Fibroblast of villous mesenchyme (primary cell): ENCODE measurements around the gene CAMLG. TPM values are rescaled to one million over a fixed set of nuclear protein-coding genes. Genes with fewer than 3 reads are reported as not detected.
A peak's percentile ranks its signal among the peaks of the same experiment; 100 is the strongest.
"Not testable (repeated sequence)": the region's sequence is repeated elsewhere in the genome, so short reads cannot be mapped to it uniquely, and the experiment has no call there.

ENCODE experiments used
- DNase-seq: peaks from one replicate; pipeline ENCODE4 v3.0.0-alpha.2; 2010; ENCODE audit warnings: low read depth
- H3K4me3 ChIP-seq: 2 replicates; pipeline ENCODE4 v1.5.1; 2011; ENCODE audit warnings: low read depth, mild to moderate bottlenecking, low read length
- CTCF ChIP-seq: IDR thresholded peaks from 2 replicates; pipeline ENCODE4 v1.5.1; 2012; ENCODE audit warnings: low read depth, mild to moderate bottlenecking, low read length; ENCODE audit not compliant: insufficient read depth
- total RNA-seq: library from RNA; depleted of rRNA; stranded (reverse); fragments of >200 nt; gene quantifications from 2 replicates; pipeline ENCODE4 v1.2.3, GENCODE V29; 2012

The CAMLG gene
- 21.9 and 33.2 TPM in 2 replicates for total RNA-seq

- DNase-seq: peak; percentile 99
- H3K4me3 ChIP-seq: peak within 1 kb of the TSS; percentile 85
- TF ChIP-seq CTCF: peak; percentile 54
Measured at GRCh38 chr5:134738133-134738962, at the start of gene CAMLG. Gene CAMLG, plus strand, starts transcription at chr5:134738548. Its CDS starts 73 bp downstream, at chr5:134738621.

- DNase-seq, H3K4me3 ChIP-seq: not testable (repeated sequence)
Measured at GRCh38 chr5:134690144-134690543, 48.2 kb upstream of the CAMLG start.

- no peak for TF ChIP-seq CTCF
- H3K4me3 ChIP-seq: no peak overlapping the region
- DNase-seq: no peak
Measured at GRCh38 chr5:134692722-134693121, 45.6 kb upstream of the CAMLG start.

- no peak for TF ChIP-seq CTCF
- DNase-seq: peak; percentile 29
Measured at GRCh38 chr5:134708301-134708700, 30.0 kb upstream of the CAMLG start.

DNA sequence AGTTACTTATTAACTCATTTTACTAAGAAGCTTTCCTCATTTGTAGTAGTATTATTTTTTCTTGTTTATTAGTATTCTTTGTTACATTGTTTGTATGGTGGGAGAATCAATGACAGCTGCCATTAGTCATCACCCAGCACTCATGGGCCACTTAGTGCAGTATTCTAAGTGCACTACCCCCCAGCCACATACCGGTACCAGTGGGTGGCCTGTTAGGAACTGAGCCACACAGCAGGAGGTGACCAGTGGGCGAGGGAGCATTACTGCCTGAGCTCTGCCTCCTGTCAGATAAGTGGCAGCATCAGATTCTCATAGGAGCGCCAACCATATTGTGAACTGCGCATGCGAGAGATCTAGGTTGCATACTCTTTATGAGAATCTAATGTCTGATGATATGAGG, 24.2 kb upstream of the CAMLG start:
- no peak for TF ChIP-seq CTCF
- no peak for DNase-seq

More at GRCh38 chr5:134708301-134708700, 30.0 kb upstream of the CAMLG start:
- H3K4me3 ChIP-seq: no peak overlapping the region

DNA sequence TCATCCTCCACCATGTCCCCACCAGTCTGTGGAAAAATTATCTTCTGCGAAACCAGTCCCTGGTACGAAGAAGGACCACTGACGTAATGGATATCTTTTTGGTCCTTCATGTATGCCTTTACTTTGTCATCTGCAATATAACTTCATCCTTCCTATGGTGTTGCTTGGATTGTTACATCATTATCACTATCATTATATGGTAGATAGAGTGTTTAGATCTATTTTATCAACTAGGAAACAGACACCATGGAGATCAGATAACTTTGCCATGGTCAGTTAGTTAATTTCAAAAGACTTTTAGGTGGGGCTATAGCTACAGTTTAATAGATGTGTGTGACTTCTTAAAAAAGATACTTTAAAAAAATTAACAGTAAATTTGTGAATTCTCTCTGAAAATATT, 23.8 kb upstream of the CAMLG start:
- no peak for TF ChIP-seq CTCF
- no peak for DNase-seq
- no peak overlapping the region for H3K4me3 ChIP-seq

More for the DNA sequence above, 24.2 kb upstream of the CAMLG start:
- H3K4me3 ChIP-seq: no peak overlapping the region

- DNase-seq, H3K4me3 ChIP-seq: not testable (repeated sequence)
Measured at GRCh38 chr5:134715466-134715865, 22.9 kb upstream of the CAMLG start.

DNA sequence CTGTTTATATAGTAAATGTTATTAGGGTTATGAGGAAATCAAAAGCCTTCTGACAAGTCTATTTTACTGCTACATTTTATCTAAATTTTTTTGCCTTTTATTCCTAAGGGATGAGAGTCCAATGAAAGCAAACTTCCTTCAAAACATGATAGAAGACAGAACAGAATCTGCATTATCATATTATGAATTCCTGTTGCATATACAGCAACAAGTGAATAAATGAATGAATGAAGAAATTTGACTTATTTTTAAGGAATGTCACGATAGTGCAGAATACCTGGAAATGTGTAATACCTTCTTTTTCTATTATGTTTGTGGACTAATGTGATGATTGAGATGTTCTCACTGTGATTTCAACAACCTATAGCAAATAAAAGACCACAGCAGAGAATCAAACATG, 13.5 kb upstream of the CAMLG start:
- TF ChIP-seq CTCF: no peak
- no peak for DNase-seq

More for the DNA sequence above, 13.5 kb upstream of the CAMLG start:
- no peak overlapping the region for H3K4me3 ChIP-seq
